HG03280 (cell line): ENCODE data around the gene LKAAEAR1.
A peak's percentile ranks its signal among the peaks of the same experiment; 100 is the strongest.

ENCODE experiments used
- ATAC-seq: cut with Tn5 transposase; IDR thresholded peaks from one replicate; pipeline ENCODE4 v1.9.1; 2021; ENCODE audit warnings: mild to moderate bottlenecking, moderate library complexity; ENCODE audit not compliant: unreplicated experiment

LKAAEAR1 gene

DNA sequence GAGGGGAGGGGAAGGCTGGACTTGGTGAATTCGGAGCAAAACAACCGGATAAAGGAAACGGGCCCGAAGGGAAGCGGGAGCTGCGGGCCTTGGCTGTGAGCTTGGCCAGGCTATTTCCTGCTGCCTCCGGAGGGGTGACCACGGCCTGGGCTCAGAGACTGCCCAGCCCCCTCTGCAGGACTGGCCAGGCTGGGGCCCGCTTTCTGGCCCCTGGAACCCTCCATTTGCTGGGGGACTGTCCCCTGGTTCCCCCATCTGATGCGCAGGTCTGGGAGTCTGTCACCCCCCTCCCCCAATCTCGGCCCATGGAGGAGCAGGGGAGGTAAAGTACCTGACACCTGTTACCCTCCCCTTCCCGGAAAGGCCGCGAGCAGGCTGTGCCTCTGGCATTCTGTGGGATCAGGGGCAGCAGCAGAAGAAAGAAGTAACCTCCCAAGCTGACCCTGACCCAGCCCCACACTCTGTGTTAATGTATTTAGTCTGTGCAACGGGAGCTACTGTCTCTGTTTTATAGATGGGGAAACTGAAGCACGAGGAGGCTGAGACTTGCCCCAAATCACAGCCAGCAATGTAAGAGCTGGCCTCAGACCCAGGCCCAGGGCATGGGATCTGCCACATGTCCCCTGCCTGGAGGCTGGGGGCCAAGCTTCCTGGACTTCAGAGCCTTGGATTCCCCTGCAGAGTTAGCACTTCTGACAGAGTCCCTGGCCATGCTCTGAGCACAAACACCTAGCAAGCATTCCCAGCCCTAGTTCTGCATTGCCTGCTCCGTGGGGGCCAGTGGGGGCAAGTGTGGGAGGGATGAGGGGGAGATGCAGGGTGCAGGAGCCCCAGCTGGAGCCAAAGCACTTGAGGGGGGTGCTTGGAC is 44.7 kb downstream of the LKAAEAR1 start:
- no peak for ATAC-seq

- peak; percentile 43 for ATAC-seq
These were observed 45.5 kb downstream of the LKAAEAR1 start for GRCh38 chr20:64038565-64039292.

GRCh38 chr20:64038224-64038564 is 46.0 kb downstream of the LKAAEAR1 start:
- peak; percentile 29 for ATAC-seq

GRCh38 chr20:64037498-64038213 is 46.5 kb downstream of the LKAAEAR1 start:
- no peak for ATAC-seq

DNA sequence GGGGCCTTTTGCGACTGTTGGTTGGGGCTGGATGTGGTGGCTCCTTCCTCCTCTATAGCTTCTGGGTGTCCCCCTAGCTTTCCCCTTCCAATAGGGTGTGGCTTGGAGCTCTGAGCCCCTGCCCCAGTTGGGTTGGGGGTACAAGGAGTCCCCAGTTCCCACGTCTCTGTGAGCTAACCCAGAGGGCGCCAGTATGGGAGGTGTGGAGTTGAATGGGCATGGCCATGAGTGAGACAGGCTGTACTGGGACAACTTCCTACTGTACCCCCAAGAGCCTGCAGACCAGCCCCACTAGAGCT is 47.0 kb downstream of the LKAAEAR1 start:
- no peak for ATAC-seq

DNA sequence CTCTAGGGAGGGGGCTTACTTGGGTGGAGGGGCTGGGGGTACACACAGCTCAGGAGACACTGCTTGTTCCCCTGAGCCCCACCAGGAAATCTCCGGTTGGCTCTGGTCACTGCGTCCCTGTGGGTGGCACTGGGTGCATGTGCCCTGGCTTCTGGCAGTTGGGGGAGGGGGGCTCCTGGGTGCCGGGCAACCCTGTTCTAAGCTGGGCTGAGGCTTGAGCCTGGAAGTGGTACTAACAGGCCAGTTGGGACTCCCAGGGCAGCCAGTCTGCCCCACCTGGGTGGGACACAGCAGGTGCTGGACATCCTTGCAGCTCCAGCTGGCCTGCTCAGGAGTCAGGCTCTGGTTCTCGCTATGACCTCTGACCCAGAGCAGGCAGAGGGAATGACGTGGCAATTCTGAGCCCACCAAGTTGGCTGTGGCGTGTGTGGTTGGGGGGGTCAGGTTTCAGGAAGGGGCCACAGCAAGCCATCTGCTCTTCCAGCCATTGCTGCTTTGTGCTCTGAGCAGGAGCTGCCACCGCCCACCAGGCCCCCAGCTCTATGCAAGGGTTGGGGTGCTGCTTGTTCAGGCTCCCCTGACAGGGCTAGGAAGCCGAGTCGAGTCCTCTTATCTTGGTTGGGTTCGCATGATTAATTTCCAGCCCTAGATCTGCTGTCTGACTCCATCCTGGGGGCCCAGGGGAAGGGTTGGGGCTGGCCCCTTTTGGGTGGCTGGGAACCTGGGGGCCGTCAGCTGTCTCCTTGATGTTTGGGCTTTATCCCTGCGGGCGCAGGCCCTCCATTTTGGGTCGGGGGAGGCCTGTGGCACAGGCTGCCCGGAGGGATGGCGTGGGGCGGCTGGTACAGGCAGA is 47.6 kb downstream of the LKAAEAR1 start:
- ATAC-seq = no peak

- ATAC-seq = no peak
These were observed 48.3 kb downstream of the LKAAEAR1 start, which contains the start of gene C20orf204 for GRCh38 chr20:64035933-64036345. Gene C20orf204 (plus strand): TSS chr20:64036182. CDS start chr20:64036324, 142 bp downstream.

- ATAC-seq = no peak
These were observed 48.9 kb downstream of the LKAAEAR1 start for GRCh38 chr20:64035066-64035932.

GRCh38 chr20:64033981-64034493 is 50.2 kb downstream of the LKAAEAR1 start:
- no peak for ATAC-seq
